NCI-H748 (cell line): Measurements from ENCODE around the gene BTBD2.
"Not testable (repeated sequence)": the region's sequence is repeated elsewhere in the genome, so short reads cannot be mapped to it uniquely, and the experiment has no call there.

Experiments used
- DNase-seq: peaks from one replicate; lab custom pipeline; 2025; ENCODE audit not compliant: unreplicated experiment; lab: John Stamatoyannopoulos, UW

The BTBD2 gene

DNA sequence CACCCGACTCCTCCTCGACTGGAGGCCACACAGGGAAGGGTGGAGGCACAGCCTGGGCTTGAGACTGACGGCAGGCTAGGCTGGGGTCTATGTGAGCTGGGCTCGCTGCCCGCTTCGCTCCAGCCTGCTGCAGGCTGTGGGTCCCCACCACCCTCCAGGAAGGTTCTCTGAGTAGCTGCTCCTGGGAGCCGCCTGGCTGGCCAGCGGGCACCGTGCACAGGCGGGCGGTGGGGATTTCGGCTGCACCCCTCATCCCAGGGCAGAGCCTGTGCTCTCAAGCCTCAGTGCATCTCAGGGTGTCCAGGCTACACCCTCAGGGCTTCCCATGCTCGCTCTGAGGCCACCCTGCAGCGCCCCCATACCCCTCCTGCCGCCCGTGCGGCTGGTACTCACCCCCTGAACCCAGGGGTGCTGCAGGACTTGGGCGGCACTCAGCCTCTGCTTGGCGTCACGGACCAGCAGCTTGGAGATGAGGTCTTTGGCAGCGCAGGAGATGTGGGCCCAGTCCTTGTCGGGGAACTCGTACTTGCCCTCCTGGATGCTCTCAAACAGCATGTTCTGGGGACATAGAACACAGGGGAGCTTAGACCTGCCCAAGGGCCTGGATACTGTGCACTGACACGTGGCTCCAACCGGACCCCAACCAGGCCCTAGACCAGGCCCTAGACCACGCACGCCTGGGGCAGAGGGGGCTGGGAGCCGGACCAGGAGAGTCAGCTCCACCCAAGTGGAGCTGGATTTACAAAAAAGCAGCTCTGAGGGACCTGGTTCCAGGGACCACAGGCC, 25.3 kb upstream of the BTBD2 start:
- DNase-seq, result no peak

DNA sequence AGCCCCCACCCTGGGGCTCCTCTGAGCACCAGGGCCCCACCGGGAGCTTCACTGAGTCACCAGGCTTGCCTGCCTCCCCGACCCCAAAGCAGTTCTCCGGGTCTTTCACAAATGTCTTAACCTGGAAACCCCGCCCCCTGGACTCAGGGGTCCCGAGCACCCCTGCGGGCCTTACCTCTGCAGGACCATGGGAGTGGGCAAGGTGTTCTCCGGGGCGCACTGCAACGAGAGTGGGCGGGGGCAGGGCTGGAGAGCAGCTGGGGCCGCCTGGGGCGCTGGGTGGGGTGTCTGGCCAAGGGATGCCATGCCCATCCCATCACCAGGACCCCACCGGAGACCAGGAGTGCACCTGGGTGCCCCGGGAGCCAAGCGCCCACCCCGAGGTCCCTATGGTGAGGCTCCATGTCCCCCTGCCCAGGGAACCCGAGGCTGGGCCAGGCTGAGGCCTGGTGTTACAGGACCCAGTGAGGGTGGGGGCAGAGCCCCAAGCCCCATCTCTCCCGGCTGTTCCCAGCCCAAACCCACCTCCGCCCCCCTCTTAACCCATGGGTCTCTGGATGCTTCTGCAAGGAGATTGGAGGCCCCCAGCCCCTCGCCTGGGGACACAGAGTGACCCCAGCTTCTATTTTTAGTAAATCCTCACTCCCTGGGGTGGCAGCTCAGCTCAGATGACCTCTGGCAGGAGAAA, 24.6 kb upstream of the BTBD2 start:
- no peak for DNase-seq

DNA sequence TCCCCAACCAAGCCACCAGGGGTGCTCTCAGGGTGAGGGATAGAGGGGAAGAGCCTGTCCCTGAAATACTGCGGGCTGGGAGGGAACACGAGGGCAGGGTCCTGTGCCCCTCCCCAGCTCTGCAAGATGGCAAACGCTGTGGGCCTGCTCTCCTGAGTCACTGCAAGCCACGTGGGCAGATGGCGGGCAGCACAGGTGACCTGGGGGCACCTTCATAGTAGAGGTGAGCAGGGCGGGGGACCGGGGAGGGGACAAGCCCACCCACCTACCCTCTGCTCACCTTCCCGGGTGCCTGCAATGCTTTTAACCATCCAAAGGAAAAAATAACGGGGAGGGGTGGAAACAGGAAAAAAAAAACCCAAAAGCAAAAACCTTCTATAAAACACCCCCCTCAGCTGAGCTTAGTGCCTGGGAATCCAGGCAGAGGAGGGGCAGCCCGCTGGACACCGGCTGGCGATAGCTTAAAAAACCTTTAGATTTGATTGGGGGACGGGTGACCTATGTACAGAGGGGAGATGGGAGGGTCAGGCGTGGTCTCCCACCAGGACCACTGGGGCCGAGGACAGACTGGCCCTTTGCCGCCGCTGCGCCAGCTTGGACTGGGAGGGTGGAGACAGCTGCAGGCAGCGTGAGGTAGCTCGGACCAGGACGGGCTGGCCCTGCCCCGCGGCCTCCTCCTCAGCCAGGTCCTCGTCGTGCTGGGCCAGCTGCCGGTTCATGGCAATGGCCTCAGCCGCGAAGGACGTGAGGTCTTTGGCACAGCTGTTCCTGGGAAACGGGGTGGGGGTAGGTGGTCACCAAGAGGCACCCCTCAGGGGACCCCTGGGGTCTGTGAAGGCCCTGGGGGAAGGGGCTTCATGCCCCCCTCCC, 23.8 kb upstream of the BTBD2 start:
- DNase-seq, result no peak

DNA sequence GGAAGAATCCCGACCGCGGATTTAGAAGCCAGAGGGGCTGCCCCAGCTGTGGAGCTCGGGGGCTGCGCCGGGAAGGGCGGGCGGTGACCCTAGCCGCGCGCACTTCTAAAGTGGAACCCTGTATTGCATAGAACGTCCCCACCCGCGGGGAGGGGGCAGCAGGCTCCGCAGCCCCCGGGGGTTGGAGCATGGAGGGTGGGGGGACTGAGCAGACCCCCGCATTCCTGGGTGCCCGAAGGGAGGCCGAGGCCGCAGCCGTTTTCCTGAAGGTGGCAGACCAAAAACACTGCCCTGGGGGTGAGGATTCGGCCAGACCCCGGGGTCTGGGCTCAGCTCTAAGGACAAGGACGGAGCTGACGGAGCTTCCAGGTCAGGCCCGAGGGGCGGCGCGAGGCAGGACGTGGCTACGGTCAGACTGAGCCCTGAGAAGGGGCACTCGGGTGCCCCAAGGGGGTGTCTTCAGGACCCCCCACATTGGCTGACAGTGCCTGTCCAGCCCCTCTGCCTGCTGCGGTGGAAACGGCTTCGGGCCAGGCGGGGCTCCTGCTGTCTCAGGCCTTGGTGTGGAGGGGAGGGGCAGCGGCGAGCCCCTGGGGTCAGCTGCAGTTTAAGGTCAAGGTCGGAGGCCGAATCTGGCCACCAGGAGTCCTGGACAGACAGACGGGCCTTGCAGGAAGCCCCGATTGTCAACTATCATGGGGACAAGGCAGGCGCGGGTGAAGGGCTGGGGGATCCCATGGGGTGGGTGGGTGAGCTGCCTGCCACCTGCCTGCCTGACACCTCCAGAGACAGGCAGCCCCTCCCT, 23.0 kb upstream of the BTBD2 start:
- no peak for DNase-seq

DNA sequence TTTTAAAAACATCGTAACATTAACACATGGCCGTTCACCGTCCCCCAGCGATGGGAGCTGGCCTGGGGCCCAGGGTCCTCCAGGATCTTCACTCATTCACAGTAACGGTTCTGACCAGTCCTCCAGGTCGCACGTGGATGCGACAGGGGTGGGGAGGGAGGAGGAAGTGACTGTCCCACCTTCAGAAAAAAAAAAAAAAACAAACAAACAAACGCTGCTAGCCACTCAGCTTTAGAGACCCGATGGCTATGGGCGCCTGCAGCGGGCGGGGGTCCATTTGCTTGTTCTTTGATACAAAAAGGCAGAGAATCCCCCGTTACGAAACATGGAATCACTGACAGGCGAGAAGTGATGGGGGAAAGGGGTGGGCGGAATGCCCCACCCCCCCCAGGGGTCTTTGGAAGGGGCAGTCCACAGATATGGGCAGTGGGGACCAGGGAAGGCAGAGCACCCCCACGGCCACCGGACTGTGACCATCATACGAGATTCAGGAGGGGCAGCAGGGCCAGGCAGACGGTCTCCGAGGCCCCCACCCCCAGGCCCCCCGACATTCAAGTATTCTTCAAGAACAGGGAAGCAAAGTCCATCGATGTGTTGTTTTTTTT, 22.2 kb upstream of the BTBD2 start:
- no peak for DNase-seq

DNA sequence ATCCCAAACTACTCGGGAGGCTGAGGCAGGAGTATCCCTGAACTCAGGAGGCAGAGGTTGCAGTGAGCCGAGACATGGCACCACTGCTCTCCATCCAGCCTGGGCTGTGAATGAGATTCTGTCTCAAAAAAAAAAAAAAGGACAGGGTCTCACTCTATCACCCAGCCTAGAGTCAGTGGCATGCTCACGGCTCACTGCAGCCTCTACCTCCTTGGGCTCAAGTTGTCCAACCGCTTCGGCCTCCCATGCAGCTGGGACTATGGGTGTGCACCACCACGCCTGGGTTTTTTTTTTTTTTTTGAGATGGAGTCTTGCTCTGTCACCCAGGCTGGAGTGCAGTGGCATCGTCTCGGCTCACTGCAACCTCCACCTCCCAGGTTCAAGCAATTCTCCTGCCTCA, 20.9 kb upstream of the BTBD2 start:
- no peak for DNase-seq

DNA sequence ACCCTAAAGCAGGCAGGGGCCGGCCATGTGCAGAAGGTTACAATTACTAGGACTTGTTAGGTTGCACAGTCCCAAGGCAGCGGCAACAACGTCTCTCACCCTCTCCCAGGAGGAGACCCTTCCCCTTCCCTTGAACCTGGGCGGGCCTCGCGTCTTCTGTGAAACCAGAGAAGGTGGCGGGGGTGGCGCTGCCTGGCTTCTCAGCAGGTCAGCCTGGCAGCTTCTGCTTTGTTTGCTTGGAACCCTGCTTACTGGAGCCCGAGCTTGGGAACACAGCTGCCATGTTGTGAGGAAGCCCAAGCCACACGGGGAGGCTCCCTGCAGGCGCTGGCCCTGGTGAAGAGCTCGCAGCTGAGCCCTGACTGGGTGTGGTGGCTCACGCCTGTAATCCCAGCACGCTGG, 20.1 kb upstream of the BTBD2 start:
- peak; percentile 7 for DNase-seq

DNA sequence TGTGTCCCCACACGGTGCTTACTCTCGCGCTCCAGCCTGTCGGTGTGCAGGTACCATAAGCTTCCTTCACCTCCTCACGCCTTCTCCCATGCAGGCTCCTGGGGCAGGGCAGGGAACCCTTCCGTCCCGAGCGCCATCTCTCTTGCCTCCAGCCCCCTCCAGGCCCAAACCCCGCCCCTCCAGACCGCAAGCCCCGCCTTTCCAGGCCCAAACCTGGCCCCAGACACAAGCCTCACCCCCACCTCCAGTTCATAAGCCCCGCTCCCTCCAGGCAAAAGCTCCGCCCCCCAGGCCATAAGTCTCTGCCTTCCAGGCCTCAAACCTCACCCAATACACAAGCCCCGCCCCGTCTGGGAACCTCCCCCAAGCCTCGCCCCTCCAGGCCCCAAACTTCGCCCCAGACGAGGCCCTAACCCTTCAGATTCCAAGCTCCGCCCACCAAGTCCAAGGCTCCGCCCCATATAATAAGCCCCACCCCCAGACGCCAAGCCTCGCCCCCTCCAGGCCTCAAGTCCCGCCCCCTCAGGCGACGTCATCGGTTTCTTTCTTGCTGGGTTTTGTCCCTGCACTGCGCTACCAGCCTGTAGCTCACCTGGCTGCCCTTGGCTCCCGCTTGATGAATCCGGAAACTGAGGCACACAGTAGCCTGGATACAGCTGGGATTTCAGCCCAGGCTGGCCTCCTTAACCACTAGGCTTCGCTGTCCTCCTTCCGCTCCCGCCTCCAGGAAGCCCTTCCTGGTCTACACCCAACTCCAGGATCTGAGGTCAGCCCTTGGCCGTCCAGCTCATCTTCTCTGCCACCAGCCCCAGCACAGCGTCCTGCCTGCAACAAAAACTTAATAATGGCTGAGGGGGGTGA, 19.4 kb upstream of the BTBD2 start:
- no peak for DNase-seq

DNA sequence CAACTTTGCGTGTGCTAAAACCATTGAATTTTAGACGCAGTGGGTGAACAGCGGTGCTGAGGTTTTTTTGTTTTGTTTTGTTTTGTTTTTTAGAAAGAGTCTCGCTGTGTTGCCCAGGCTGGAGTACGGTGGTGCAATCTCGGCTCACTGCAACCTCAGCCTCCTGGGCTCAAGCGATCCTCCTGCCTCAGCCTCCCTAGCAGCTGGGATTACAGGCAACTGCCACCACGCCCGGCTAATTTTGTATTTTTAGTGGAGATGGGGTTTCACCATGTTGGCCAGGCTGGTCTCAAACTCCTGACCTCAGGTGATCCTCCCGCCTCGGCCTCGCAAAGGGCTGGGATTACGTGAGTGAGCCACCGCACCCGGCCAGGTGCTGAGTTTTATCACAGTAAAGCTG, 18.7 kb upstream of the BTBD2 start:
- not testable (repeated sequence) for DNase-seq

DNA sequence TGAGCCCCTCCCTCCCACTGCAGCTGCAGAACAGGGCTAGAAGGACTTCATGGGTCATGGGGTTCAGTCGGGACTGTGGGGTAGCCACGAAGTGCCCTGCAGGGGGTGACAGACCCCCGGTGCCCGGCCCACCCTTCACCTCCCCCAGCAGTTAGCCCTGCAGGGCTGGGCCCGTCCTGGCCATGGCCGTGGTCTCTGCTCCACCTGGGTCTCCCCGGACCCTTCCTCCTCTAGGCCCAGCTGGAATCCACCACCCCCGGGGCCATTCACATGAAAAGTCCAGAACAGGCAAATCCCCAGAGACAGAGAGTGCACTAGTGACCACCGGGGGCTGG, 18.3 kb upstream of the BTBD2 start:
- no peak for DNase-seq

DNA sequence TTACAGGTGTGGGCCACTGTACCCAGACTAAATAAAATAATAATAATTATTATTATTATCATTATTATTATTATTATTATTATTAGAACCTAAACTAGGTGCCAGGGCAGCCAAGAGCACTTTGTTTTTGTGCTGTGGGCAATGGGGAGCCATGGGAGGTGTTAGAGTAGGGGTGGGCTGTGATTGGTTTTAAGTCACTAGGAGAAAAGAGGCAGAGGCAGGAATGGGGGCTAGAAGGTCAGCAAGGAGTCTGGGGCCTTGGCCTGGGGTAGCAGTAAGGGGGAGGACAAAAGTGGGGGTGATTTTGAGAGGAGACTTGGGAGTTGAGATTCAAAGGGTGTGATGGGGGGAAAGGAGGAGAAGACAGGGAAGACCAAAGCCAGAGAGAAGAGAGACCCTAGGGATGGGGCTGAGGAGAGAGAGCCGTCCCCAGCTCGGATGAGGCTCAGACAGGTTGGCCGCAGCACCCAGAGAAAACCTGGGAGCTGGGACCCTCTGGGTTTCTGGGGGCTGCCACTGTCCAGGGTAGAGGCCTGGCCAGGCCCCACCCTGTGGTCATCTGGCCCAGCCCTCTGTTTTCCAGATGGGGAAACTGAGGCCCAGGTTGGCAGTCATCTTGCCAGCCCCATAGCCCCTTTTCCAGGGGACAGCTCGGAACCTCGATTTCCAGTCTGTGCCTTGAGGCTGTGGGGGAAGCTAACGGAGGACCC, 17.8 kb upstream of the BTBD2 start:
- DNase-seq, result no peak

DNA sequence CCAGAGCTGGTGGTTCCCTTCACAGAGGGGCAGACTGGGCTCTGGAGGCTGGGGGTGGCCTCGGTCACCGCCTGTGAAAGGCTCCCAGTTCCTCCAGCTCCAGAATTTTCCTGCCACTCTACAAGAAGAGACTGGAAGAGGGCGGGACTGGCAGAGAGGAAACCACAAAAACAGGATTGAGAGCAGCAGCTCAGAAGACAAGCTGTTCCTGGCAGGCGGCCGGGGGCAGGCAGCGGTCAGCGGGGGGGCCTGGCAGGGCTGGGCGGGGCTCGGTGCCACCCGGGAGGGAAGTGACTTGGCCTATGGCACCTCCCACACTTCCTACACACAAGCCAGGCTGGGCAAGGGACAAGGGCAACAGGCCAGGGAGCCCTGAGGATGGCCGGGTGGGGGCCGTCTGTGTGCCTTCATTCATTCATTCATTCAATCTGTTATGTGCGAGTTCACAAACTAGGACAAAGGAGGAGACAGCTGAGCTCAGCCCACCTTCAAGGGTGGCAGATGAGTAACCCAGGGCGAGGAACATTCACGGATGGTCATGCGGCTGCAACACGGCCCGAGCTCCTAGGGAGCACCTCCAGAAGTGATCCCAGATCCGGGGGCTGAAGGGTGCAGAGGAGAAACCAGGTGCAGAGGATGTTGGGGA, 16.9 kb upstream of the BTBD2 start:
- peak; percentile 7 for DNase-seq

DNA sequence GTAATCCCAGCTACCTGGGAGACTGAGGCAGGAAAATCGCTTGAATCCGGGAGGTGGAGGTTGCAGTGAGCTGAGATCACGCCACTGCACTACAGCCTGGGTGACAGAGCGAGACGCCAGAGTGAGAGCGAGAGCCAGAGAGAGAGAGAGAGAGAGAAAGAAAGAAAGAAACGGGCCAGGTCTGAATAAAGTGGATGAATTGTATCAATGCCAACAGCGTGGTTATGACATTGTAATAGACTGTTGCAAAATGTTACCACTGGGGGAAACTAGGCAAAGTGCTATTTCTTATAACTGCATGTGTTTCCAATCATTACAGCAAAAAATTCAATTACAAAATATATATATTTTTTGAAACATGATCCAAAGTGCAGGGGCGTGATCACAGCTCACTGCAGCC, 11.8 kb upstream of the BTBD2 start:
- DNase-seq, result no peak

DNA sequence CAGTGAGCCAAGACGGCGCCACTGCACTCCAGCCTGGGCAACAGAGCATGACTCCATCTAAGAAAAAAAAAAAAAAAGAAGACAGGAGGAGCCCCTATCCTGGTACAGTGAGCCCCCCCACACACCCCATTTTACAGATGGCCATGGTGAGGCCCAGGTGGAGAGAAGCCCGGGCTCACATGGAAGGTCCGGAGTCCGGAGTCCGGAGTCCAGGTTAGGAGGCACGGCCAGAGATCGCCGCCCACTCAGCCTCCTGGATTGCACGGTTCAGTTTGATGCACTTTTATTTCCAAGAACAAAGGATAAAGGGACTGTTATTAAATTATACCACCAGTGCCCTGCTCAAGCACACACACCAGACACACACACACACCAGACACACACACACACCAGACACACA, 11.3 kb upstream of the BTBD2 start:
- DNase-seq, result no peak

DNA sequence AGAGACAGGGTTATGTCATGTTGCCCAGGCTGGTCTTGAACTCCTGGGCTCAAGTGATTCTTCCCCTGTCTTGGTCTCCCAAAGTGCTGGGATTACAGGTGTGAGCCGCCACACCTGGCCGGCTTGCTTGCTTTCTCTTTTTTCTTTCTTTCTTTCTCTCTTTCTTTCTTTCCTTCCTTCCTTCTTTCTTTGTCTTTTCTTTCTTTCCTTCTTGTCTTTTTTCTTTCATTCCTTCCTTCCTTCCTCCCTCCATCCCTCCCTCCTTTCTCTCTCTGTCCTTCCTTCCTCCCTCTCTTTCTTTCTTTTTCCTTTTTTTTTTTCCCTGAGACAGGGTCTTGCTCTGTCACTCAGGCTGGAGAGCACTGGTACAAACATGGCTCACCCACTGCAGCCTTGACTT, 6.8 kb upstream of the BTBD2 start:
- no peak for DNase-seq

DNA sequence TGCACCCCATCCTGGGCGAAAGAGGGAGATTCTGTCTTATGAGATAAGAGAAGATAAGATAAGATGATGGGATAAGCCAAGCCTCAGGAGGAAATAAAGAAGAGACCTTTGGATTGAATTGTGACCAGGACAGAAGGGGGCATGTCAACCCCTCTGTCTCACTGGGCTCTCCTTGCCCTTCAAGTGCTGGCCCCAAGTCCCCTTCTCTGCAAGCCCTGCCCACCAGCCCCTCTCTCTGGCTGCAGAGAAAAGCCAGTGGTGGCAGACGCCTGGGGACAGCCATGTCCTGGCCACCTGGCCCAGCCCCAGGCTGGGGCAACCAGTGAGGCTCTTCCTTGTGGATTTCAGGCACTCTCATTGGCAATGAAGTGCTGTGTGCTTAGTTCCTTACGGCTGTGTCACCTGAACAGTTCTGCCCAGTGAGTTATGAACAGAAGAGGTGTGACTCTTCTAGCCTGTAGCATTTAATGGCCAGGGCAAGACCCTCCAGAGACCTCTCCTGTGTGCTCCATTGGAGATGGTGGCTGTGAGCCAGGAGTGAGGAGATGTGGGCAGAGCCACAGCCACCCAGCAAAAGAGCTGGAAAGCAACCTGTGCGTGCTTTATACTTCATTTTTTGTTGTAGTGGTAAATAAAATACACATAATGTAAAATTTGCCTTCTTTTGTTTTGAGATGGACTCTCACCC, 6.1 kb upstream of the BTBD2 start:
- no peak for DNase-seq

DNA sequence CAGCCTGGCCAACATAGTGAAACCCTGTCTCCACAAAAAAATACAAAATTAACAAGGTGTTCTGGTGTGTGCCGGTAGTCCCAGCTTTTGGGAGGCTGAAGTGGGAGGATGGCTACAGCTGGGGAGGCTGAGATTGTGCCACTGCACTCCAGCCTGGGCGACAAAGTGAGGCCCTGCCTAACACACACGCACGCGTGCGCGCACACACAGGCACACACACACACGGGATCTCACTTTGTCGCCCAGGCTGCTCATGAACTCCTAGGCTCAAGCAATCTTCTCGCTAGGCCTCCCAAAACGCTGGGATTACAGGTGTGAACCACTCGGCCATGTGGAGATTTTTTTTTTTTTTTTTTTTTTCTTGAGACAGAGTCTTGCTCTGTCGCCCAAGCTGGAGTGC, 3.2 kb upstream of the BTBD2 start:
- DNase-seq, result no peak
